Activated T-cell treated with anti-CD3 and anti-CD28 coated beads for 1 hour (primary cell): ENCODE data around the gene LRP1.

Experiments
- DNase-seq: peaks from one replicate; pipeline ENCODE4 v3.0.0-alpha.2; 2020; ENCODE audit warnings: low read depth

The LRP1 gene

DNA sequence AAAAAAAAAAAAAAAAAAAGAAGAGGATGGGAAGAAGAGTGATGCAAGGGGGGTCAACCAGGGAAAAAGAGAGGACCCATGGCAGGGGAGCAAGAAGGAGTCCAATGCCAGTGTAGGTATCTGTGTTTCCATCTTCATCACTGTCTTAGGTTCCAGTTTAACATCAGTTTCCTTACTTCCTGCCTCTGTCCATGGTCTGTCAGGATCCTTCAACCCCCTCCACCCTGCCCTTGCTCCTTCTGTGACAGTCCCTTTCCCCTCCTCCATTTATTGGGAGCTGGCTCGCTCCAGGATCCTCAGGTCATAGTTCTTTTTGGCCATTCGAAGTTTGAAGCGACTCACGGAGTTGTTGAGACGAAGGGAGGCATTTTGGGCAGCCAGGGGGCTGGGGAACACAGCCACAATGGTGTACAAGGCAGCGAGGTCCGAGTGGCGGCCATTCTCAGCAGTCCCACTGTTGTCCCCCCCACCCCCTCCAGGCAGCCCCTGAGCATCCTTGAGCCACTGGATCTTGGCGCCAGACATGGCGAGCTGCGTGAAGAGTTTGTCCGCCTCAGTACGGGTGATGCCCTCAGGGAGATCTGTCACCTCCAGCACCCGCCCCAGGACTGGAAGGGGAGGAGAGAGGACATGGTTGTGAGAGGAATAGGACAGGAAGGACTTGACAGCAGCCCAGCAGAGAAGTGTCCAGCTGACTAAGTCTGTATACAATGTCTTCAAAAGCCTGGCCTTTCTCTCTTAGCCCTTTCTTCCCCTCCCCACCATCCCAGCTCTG, 126.4 kb downstream of the LRP1 start:
- DNase-seq: no peak

DNA sequence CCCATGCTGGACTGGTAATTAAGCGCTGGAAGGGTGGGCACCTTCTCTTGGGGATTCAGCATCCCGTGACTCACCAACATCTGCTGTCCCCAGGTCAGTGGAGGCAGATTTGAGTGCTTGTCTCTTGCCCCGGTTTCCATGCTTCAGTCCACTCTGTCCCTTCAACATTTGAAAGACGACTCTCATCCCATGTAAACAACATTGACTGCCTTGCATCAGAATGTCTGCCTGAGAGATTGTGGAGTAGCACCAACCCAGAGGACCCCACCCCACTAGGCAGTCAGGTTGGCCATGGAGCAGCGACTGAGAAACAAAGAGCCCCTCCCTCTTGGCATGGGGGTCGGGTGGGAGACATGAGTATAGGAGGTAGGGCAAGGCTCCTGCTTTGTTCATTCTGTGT, 127.6 kb downstream of the LRP1 start:
- no peak for DNase-seq

GRCh38 chr12:57258977-57259970, 131.0 kb downstream of the LRP1 start:
- no peak for DNase-seq

GRCh38 chr12:57260366-57260765, 132.1 kb downstream of the LRP1 start:
- DNase-seq: no peak

DNA sequence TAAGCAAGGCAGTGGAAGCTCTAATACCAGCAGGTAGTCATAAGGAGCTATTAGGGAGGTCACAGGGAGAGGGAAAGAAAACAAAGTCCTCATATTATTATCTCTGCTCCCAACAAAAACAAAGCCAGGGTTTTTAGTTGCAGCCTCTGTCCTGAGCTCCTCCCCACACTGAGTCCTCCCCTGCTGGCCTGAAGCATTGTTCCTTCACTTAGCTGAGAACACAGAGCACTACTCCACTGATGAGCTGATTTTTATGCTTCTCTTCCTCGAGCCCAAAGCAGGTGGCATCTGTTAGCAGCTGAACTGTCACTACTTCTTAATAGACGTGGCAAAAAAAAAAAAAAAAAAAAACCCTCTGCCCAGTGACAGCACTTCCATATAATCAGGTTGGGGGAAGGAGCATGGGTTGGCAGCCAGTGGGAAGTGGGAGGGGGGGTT, 133.2 kb downstream of the LRP1 start:
- no peak for DNase-seq

DNA sequence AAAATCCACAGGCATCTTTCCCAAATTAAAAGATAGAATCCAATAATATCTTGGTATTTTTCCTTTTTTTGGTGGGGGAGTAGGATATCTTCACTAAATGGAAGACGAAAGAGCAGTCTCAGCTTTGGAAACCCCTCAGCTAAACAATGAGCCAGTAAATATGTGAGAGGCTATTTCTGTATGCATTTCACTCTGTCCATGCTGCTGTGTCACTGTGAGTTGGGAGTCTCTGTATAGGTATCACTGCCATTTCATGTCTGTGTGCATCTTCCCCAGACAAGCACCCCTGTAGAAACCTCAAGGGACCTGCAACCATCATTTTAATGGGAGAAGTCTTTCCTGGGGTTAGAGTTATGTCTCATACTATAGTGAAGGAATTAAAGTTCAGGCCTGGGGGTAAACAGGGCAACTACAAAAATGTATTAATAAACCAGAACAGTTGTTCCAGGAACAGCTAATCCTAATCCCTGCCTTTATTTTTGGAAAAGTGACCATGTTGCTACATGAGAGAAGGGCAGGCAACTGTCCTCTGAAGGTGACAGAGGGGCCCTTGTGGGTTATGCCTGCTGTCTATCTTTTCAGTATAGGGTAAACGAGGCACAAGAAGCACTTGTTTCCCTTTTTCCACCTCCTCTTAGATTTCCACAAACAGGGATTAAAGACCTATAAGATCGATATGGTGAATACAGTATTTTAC, 134.0 kb downstream of the LRP1 start:
- DNase-seq: no peak
